ENCODE measurements around the gene RPS8. TPM values are rescaled to one million over a fixed set of nuclear protein-coding genes. Genes with fewer than 3 reads are reported as not detected.

RPS8 gene
- total and polyA plus RNA-seq, 9 donors, result 3,305 to 10,301 (median 5,328) TPM

DNA sequence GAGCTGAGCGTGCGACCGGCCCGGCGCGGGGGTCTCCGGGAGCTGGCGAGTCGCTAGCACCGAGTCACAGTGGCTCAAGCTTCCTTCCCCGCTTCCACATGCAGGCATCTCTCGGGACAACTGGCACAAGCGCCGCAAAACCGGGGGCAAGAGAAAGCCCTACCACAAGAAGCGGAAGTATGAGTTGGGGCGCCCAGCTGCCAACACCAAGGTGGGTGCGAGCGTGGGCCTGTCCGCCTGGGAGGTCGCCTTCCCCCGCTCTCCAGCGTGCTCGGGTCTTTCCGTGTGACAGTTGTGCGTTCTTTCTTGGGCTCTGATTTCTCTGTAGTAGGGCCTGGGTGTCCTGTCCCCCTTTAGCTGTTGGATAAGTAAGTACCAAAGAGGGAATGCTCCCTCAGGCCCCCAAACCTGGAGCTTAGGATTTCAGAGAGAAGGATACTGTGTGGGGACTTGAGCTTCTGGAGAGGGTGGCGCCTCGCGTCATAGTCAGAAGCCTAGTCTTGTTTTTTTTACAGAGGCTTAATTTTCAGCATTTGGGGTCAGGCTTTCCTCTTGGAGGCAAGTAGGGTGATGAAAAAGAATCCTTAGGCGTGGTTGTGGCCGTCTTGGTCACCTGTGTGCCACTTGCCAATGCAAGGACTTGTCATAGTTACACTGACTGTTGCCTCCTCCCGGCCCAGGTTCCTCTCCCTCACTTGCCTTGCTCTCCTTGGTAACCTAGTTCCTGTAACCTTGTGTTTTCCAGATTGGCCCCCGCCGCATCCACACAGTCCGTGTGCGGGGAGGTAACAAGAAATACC lies 790 bp downstream of the RPS8 start:
- 1 to 4% (median 3%) methylated on average over 25 to 36 of the region's 36 CpGs for WGBS, 3 donors
- TF ChIP-seq EP300 (IDR thresholded peaks at IDR 0.05), result no peak
- TF ChIP-seq, protein P1, sequence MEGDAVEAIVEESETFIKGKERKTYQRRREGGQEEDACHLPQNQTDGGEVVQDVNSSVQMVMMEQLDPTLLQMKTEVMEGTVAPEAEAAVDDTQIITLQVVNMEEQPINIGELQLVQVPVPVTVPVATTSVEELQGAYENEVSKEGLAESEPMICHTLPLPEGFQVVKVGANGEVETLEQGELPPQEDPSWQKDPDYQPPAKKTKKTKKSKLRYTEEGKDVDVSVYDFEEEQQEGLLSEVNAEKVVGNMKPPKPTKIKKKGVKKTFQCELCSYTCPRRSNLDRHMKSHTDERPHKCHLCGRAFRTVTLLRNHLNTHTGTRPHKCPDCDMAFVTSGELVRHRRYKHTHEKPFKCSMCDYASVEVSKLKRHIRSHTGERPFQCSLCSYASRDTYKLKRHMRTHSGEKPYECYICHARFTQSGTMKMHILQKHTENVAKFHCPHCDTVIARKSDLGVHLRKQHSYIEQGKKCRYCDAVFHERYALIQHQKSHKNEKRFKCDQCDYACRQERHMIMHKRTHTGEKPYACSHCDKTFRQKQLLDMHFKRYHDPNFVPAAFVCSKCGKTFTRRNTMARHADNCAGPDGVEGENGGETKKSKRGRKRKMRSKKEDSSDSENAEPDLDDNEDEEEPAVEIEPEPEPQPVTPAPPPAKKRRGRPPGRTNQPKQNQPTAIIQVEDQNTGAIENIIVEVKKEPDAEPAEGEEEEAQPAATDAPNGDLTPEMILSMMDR (IDR thresholded peaks at IDR 0.05), result no peak
- no peak for TF ChIP-seq POLR2A (IDR thresholded peaks at IDR 0.05)
- H3K36me3 ChIP-seq, result no peaks in the 10 kb centered on the region
- no peak for DNase-seq
- H3K9me3 ChIP-seq, result no peaks in the 10 kb centered on the region
- H3K27me3 ChIP-seq, result no peaks in the 10 kb centered on the region
- H3K27ac ChIP-seq, result peak overlapping the region; percentile 81 to 94
- peaks cover 5% of the 10 kb centered on the region for H3K4me1 ChIP-seq (ENCODE audit: insufficient read depth)
- intact Hi-C loops (cut with DNase I), result no loop called here
- peak overlapping the region; percentile 74 for H3K4me3 ChIP-seq

DNA sequence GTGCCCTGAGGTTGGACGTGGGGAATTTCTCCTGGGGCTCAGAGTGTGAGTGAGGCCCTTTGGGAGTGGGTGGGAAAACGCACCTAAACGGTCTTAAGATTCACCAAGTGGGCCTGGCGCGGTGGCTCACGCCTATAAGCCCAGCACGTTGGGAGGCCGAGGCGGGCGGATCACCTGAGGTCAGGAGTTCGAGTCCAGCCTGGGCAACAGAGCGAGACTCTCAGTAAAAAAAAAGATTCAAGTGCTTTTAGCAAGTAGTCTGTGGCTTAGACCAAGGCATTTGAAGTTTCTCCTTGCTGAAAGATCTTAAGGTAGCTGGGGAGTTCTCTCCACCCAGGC lies 1.4 kb downstream of the RPS8 start:
- WGBS, 3 donors, result 11 to 22% (median 16%) methylated on average over 12 of the region's 12 CpGs
- H3K36me3 ChIP-seq, result no peaks in the 10 kb centered on the region
- intact Hi-C loops (cut with DNase I), result no loop called here
- TF ChIP-seq, protein P1 (IDR thresholded peaks at IDR 0.05), result no peak
- no peak for TF ChIP-seq EP300 (IDR thresholded peaks at IDR 0.05)
- no peak for TF ChIP-seq POLR2A (IDR thresholded peaks at IDR 0.05)
- H3K9me3 ChIP-seq, result no peaks in the 10 kb centered on the region
- H3K4me3 ChIP-seq, result peak overlapping the region; percentile 74
- no peaks in the 10 kb centered on the region for H3K27me3 ChIP-seq
- peak overlapping the region; percentile 81 to 94 for H3K27ac ChIP-seq
- H3K4me1 ChIP-seq (ENCODE audit: insufficient read depth), result peaks cover 5% of the 10 kb centered on the region
- no peak for DNase-seq

DNA sequence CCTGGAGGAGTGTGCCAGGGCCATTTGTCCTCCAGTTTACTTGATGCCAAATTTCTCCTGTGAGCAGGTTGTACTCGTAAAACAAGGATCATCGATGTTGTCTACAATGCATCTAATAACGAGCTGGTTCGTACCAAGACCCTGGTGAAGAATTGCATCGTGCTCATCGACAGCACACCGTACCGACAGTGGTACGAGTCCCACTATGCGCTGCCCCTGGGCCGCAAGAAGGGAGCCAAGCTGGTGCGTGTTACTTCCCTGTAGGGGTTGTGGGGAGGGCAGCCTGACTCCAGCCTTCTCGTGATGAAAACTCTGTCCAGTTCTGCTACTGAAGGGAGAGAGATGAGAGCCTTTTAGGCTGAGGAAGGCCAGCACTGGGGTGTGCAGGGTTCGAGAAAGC lies 2.2 kb downstream of the RPS8 start:
- Histone ChIP-seq H3K4me3 (no peak overlapping the region), H3K4me1 (ENCODE audit: insufficient read depth) (peaks cover 5% of the 10 kb centered on the region), H3K36me3 (no peaks in the 10 kb centered on the region), H3K27me3 (no peaks in the 10 kb centered on the region), H3K9me3 (no peaks in the 10 kb centered on the region), H3K27ac (no peak overlapping the region)
- intact Hi-C loops (cut with DNase I), result no loop called here
- WGBS, 3 donors, result 59 to 70% (median 65%) methylated on average over 14 of the region's 14 CpGs
- DNase-seq, result no peak
- TF ChIP-seq, protein P1 (IDR thresholded peaks at IDR 0.05), result no peak
- TF ChIP-seq POLR2A (IDR thresholded peaks at IDR 0.05) (no peak), EP300 (IDR thresholded peaks at IDR 0.05) (no peak)

DNA sequence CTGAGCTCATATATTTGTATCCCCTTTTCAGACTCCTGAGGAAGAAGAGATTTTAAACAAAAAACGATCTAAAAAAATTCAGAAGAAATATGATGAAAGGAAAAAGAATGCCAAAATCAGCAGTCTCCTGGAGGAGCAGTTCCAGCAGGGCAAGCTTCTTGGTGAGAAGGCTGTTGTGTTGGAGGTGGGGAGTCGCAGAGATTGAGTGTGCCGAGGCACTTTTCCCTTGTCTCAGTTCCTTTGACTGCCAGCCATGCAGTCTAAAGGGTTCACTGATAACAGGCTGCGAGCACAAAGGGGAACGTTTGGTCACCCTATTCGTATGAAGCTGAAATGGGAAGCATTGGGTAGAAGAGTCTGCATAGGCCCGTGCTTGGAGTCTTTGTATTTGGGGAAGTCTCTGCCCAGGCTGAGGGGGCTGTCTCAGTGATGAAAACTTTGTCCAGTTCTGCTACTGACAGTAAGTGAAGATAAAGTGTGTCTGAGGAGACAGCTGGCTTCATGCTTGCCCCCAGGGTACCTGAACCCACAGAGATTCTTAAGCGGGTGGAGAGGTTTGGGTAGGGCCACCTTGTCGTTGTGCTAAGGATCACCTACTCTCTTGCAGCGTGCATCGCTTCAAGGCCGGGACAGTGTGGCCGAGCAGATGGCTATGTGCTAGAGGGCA lies 2.8 kb downstream of the RPS8 start:
- no peak for DNase-seq
- Histone ChIP-seq H3K27ac (no peak overlapping the region), H3K36me3 (no peaks in the 10 kb centered on the region), H3K4me3 (no peak overlapping the region), H3K9me3 (no peaks in the 10 kb centered on the region), H3K27me3 (no peaks in the 10 kb centered on the region), H3K4me1 (ENCODE audit: insufficient read depth) (peaks cover 5% of the 10 kb centered on the region)
- WGBS, 3 donors, result 55 to 59% (median 57%) methylated on average over 13 of the region's 13 CpGs
- no peak for TF ChIP-seq EP300 (IDR thresholded peaks at IDR 0.05)
- TF ChIP-seq, protein P1 (IDR thresholded peaks at IDR 0.05), result no peak
- TF ChIP-seq POLR2A (IDR thresholded peaks at IDR 0.05), result no peak
- intact Hi-C loops (cut with DNase I), result no loop called here
